Measurements from ENCODE around the gene CD81.
A peak's percentile ranks its signal among the peaks of the same experiment; 100 is the strongest.

CD81 gene

GRCh38 chr11:2422461-2423156, 45.5 kb downstream of the CD81 start:
- no peak for DNase-seq

GRCh38 chr11:2423157-2424025, 46.3 kb downstream of the CD81 start:
- DNase-seq = no peak

- no peak for DNase-seq
These were observed 47.8 kb downstream of the CD81 start for GRCh38 chr11:2424811-2425495.

- no peak for DNase-seq
These were observed 48.4 kb downstream of the CD81 start for GRCh38 chr11:2425506-2425905.

- no peak for DNase-seq
These were observed 49.1 kb downstream of the CD81 start for GRCh38 chr11:2426221-2426620.

- no peak for DNase-seq
These were observed 49.9 kb downstream of the CD81 start for GRCh38 chr11:2426826-2427521.

GRCh38 chr11:2427721-2428321, 50.7 kb downstream of the CD81 start:
- no peak for DNase-seq

GRCh38 chr11:2428322-2428795, 51.2 kb downstream of the CD81 start:
- peak; percentile 92 for DNase-seq

- DNase-seq = no peak
These were observed 54.3 kb downstream of the CD81 start for GRCh38 chr11:2431395-2431794.

GRCh38 chr11:2432171-2432621, 55.1 kb downstream of the CD81 start:
- DNase-seq = no peak

- no peak for DNase-seq
These were observed 55.5 kb downstream of the CD81 start for GRCh38 chr11:2432628-2433071.

- DNase-seq = no peak
These were observed 56.2 kb downstream of the CD81 start for GRCh38 chr11:2433106-2433925.

- DNase-seq = no peak
These were observed 56.9 kb downstream of the CD81 start for GRCh38 chr11:2434008-2434407.

- no peak for DNase-seq
These were observed 57.6 kb downstream of the CD81 start for GRCh38 chr11:2434506-2435255.

GRCh38 chr11:2435288-2436012, 58.3 kb downstream of the CD81 start:
- DNase-seq = no peak

GRCh38 chr11:2436013-2436520, 59.0 kb downstream of the CD81 start:
- DNase-seq = no peak

- no peak for DNase-seq
These were observed 59.5 kb downstream of the CD81 start for GRCh38 chr11:2436521-2437031.

- no peak for DNase-seq
These were observed 60.4 kb downstream of the CD81 start for GRCh38 chr11:2437516-2437915.

- DNase-seq = no peak
These were observed 62.7 kb downstream of the CD81 start for GRCh38 chr11:2439820-2440219.

Measured in effector CD4-positive, alpha-beta T cell (primary cell).